K562 (cell line): ENCODE results near the gene FIBP. TPM values are rescaled to one million over a fixed set of nuclear protein-coding genes. Genes with fewer than 3 reads are reported as not detected.
A peak's percentile ranks its signal among the peaks of the same experiment; 100 is the strongest.

Experiments
- CCAR2 ChIP-seq: fragments of 200-400 bp; formaldehyde crosslinking; IDR thresholded peaks from 2 replicates; pipeline ENCODE4 v1.6.1; 2017; ENCODE audit warnings: mild to moderate bottlenecking, low read depth, low read length
- GTF2B ChIP-seq: IDR thresholded peaks from 2 replicates; pipeline ENCODE4 v1.6.1; 2011; ENCODE audit not compliant: insufficient read length; ENCODE audit errors: extremely low read depth
- KAT2B ChIP-seq: IDR thresholded peaks from one replicate; pipeline ENCODE4 v1.6.1; 2012; ENCODE audit warnings: low read depth, mild to moderate bottlenecking, control low read depth, inconsistent platforms, low read length, moderate library complexity
- NEUROD1 ChIP-seq: fragments of 150-350 bp; IDR thresholded peaks from 2 replicates; pipeline ENCODE4 v1.6.1; 2014; ENCODE audit warnings: borderline replicate concordance, low read length, low read depth; ENCODE audit not compliant: partially characterized antibody
- NFIC ChIP-seq: fragments of 450-650 bp; IDR thresholded peaks from 2 replicates; pipeline ENCODE4 v1.6.1; 2017; ENCODE audit warnings: mild to moderate bottlenecking, inconsistent platforms
- NUFIP1 ChIP-seq: fragments of 450-650 bp; IDR thresholded peaks from 2 replicates; pipeline ENCODE4 v1.6.1; 2018; ENCODE audit not compliant: partially characterized antibody
- RBM34 ChIP-seq: fragments of 200-400 bp; formaldehyde crosslinking; IDR thresholded peaks from 2 replicates; pipeline ENCODE4 v1.6.1; 2018; ENCODE audit warnings: low read length, borderline replicate concordance; ENCODE audit not compliant: insufficient read depth
- SLC30A9 ChIP-seq: fragments of 250-450 bp; sonication (Bioruptor Pico); IDR thresholded peaks from 2 replicates; pipeline ENCODE4 v1.8.0; 2022; ENCODE audit warnings: mild to moderate bottlenecking, moderate library complexity
- SMARCA5 ChIP-seq: fragments of 450-650 bp; IDR thresholded peaks from 2 replicates; pipeline ENCODE4 v1.6.1; 2016
- THRAP3 ChIP-seq: fragments of 450-650 bp; IDR thresholded peaks from 2 replicates; pipeline ENCODE4 v1.6.1; 2016; ENCODE audit warnings: mild to moderate bottlenecking, inconsistent platforms, borderline replicate concordance
- TSC22D4 ChIP-seq: fragments of 450-650 bp; IDR thresholded peaks from 2 replicates; pipeline ENCODE4 v1.6.1; 2016; ENCODE audit warnings: missing genetic modification characterization, missing biosample characterization, control low read depth
- ZNF239 ChIP-seq: fragments of 250-450 bp; sonication (Bioruptor Pico); IDR thresholded peaks from 2 replicates; pipeline ENCODE4 v1.4.0; 2020; ENCODE audit warnings: mild to moderate bottlenecking
- ZNF695 ChIP-seq: fragments of 450-650 bp; formaldehyde crosslinking; IDR thresholded peaks from 2 replicates; pipeline ENCODE4 v1.4.0; 2020; ENCODE audit warnings: mild to moderate bottlenecking, moderate library complexity
- ZNF830 ChIP-seq: fragments of 250-450 bp; sonication (Bioruptor Pico); IDR thresholded peaks from 2 replicates; pipeline ENCODE4 v1.5.0; 2021; ENCODE audit warnings: mild to moderate bottlenecking
- polyA plus RNA-seq, 8 experiments: library from polyadenylated mRNA; depleted of rRNA in 4 of 8; stranded (reverse) in 5 of 8; unstranded in 3 of 8; fragments of >200 nt; fragmentation: Nextera tagmentation in 2 of 8; fragmentation: Illumina TruSeq in 1 of 8; extraction: Ambion mirVana in 2 of 8; extraction: Trizol in 1 of 8; gene quantifications; 2 replicates each; pipeline versions ENCODE4 v1.2.1 to v1.2.3, GENCODE V29; 2011 to 2014; ENCODE audit warnings: inconsistent platforms in 1 of 8, missing spikeins in 1 of 8
- total RNA-seq, 7 experiments: library from RNA; depleted of rRNA in 6 of 7; stranded (reverse); fragments of >200 nt in 6 of 7; fragmentation: Illumina TruSeq in 2 of 7; extraction: Trizol in 2 of 7; gene quantifications; 2 replicates each; pipeline versions ENCODE4 v1.2.1 to v1.2.3, GENCODE V29; 2011 to 2021; ENCODE audit warnings: low replicate concordance in 1 of 7
- TF ChIP-seq, protein P1 (sequence below): sonication (generic); formaldehyde crosslinking; IDR thresholded peaks from 2 replicates; pipeline ENCODE4 v1.8.0; 2022; ENCODE audit warnings: mild to moderate bottlenecking, low read depth, missing genetic modification reagents
- TF ChIP-seq, protein P2 (sequence below): fragments of 250-450 bp; sonication (Bioruptor Pico); IDR thresholded peaks from 2 replicates; pipeline ENCODE4 v1.5.0; 2021; ENCODE audit warnings: mild to moderate bottlenecking, moderate library complexity
- TF ChIP-seq, protein P3 (sequence below): fragments of 200-800 bp; sonication (Bioruptor generic); IDR thresholded peaks from 2 replicates; pipeline ENCODE4 v1.6.1; 2016; ENCODE audit warnings: missing genetic modification characterization, missing compliant biosample characterization

The FIBP gene
- total and polyA plus RNA-seq, 9 of the 15 experiments (the other 6 are each of a cell fraction or from before 2014, with no cell fraction given): 41.2 to 79.2 (median 48.6) TPM

GRCh38 chr11:65890324-65891218, 2.3 kb upstream of the FIBP start, which contains the start of gene CCDC85B (continued):
- TF ChIP-seq SLC30A9 (CRISPR knock-in tag) (no peak), NFIC (peak; percentile 22; the same call in 1 of the 2 replicates), ZNF239 (no peak), THRAP3 (no peak), NUFIP1 (no peak), NEUROD1 (peak; percentile 34), SMARCA5 (no peak), ZNF830 (CRISPR knock-in tag) (no peak), KAT2B (no peak), RBM34 (no peak), GTF2B (no peak), TSC22D4 (tag) (no peak), CCAR2 (no peak), ZNF695 (no peak; the same call in 1 of the 2 replicates)
- TF ChIP-seq, protein P1, sequence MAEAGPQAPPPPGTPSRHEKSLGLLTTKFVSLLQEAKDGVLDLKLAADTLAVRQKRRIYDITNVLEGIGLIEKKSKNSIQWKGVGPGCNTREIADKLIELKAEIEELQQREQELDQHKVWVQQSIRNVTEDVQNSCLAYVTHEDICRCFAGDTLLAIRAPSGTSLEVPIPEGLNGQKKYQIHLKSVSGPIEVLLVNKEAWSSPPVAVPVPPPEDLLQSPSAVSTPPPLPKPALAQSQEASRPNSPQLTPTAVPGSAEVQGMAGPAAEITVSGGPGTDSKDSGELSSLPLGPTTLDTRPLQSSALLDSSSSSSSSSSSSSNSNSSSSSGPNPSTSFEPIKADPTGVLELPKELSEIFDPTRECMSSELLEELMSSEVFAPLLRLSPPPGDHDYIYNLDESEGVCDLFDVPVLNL (CRISPR knock-in tag): no peak
- TF ChIP-seq, protein P2, sequence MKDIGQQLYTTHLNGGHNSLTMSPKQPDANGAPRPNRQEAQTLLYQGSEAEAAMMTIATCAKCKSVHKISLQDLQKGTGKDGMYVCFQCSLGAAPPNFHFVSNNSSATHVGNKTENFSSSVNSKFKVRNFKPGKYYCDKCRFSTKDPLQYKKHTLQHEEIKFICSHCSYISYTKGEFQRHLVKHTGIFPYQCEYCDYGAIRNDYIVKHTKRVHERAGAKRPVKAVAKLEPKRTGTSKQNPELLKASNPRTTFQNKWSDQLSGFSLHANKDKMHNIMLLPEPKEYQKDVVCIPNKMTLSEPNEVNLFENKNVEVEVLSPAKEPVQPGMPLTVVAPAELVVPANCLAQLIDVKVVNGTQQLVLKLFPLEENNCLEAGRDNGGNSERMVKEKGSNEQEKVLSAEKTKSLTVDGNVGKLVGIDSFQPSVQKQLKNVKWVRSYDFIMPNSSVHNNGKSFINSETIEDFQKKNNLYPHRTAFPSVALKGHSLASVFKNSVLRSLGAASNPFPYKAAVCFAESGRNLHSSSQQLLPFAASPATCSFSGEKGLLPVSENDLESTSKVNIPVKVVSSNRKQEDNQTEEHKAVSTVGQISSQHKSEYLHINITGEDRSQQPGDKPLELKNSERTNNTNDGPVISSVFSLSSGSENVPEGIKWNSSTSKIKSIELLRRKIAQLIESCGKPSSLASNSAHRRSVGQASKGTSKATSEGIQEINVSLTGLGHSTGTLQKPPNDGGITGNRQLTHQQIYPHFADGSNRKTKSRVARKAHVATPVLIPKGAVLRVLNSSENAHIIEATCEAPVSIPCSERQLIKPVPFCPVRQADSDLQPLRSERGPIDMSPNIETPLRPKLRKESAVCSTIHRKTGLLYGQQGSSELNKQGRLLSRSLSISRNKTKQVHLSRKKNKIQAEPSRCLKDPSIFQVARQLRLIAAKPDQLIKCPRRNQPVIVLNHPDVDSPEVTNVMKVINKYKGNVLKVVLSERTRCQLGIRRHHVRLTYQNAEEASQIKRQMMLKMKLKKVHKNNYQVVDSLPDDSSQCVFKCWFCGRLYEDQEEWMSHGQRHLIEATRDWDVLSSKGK: no peak
- TF ChIP-seq, protein P3, sequence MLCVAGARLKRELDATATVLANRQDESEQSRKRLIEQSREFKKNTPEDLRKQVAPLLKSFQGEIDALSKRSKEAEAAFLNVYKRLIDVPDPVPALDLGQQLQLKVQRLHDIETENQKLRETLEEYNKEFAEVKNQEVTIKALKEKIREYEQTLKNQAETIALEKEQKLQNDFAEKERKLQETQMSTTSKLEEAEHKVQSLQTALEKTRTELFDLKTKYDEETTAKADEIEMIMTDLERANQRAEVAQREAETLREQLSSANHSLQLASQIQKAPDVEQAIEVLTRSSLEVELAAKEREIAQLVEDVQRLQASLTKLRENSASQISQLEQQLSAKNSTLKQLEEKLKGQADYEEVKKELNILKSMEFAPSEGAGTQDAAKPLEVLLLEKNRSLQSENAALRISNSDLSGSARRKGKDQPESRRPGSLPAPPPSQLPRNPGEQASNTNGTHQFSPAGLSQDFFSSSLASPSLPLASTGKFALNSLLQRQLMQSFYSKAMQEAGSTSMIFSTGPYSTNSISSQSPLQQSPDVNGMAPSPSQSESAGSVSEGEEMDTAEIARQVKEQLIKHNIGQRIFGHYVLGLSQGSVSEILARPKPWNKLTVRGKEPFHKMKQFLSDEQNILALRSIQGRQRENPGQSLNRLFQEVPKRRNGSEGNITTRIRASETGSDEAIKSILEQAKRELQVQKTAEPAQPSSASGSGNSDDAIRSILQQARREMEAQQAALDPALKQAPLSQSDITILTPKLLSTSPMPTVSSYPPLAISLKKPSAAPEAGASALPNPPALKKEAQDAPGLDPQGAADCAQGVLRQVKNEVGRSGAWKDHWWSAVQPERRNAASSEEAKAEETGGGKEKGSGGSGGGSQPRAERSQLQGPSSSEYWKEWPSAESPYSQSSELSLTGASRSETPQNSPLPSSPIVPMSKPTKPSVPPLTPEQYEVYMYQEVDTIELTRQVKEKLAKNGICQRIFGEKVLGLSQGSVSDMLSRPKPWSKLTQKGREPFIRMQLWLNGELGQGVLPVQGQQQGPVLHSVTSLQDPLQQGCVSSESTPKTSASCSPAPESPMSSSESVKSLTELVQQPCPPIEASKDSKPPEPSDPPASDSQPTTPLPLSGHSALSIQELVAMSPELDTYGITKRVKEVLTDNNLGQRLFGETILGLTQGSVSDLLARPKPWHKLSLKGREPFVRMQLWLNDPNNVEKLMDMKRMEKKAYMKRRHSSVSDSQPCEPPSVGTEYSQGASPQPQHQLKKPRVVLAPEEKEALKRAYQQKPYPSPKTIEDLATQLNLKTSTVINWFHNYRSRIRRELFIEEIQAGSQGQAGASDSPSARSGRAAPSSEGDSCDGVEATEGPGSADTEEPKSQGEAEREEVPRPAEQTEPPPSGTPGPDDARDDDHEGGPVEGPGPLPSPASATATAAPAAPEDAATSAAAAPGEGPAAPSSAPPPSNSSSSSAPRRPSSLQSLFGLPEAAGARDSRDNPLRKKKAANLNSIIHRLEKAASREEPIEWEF (CRISPR knock-in tag): no peak
